Nephron (organoid): ENCODE results near the gene TWIST1.

Experiments
- H3K27ac Mint-ChIP-seq, 3 experiments: 2 replicates each; pipeline ENCODE4 v1.8.0; 2020; ENCODE audit warnings: mixed read lengths in 3 of 3, mild to moderate bottlenecking in 2 of 3, moderate library complexity in 1 of 3
- H3K27me3 Mint-ChIP-seq: 2 replicates; pipeline ENCODE4 v1.8.0; 2021; ENCODE audit warnings: low read depth, mild to moderate bottlenecking, moderate library complexity, mixed read lengths
- H3K36me3 Mint-ChIP-seq: 2 replicates; pipeline ENCODE4 v1.8.0; 2020; ENCODE audit warnings: low read depth, mixed read lengths
- H3K4me1 Mint-ChIP-seq: 2 replicates; pipeline ENCODE4 v1.8.0; 2020; ENCODE audit warnings: mixed read lengths
- H3K4me3 Mint-ChIP-seq, 3 experiments: 2 replicates each; pipeline ENCODE4 v1.8.0; 2020; ENCODE audit warnings: mild to moderate bottlenecking in 3 of 3, mixed read lengths in 3 of 3, moderate library complexity in 2 of 3
- H3K9me3 Mint-ChIP-seq: 2 replicates; pipeline ENCODE4 v1.8.0; 2020; ENCODE audit warnings: mixed read lengths
- CTCF ChIP-seq, 3 experiments: fragments of 200-600 bp; sonication (generic); IDR thresholded peaks; one replicate each; pipeline ENCODE4 v1.5.0; 2021; ENCODE audit warnings: antibody characterized with exemption in 3 of 3; ENCODE audit not compliant: unreplicated experiment in 3 of 3

Gene TWIST1

GRCh38 chr7:19143881-19144574 is 26.6 kb upstream of the TWIST1 start:
- H3K36me3 Mint-ChIP-seq: no peaks in the 10 kb centered on the region
- H3K4me1 Mint-ChIP-seq: peaks cover 12% of the 10 kb centered on the region
- H3K27me3 Mint-ChIP-seq: peaks cover 77% of the 10 kb centered on the region
- no peak overlapping the region for H3K27ac Mint-ChIP-seq
- no peak for TF ChIP-seq CTCF (IDR thresholded peaks at IDR 0.05; ENCODE audit: unreplicated experiment in 3 of 3)
- peak overlapping the region; percentile 69 to 78 (median 72) for H3K4me3 Mint-ChIP-seq
- H3K9me3 Mint-ChIP-seq: peaks cover 4% of the 10 kb centered on the region

GRCh38 chr7:19139706-19140327 is 22.4 kb upstream of the TWIST1 start:
- TF ChIP-seq CTCF (IDR thresholded peaks at IDR 0.05; ENCODE audit: unreplicated experiment in 3 of 3): no peak
- H3K27me3 Mint-ChIP-seq: peaks cover 52% of the 10 kb centered on the region
- peaks cover 4% of the 10 kb centered on the region for H3K9me3 Mint-ChIP-seq
- no peak overlapping the region for H3K27ac Mint-ChIP-seq
- no peak overlapping the region for H3K4me3 Mint-ChIP-seq
- H3K4me1 Mint-ChIP-seq: peaks cover 4% of the 10 kb centered on the region
- H3K36me3 Mint-ChIP-seq: no peaks in the 10 kb centered on the region

GRCh38 chr7:19133886-19134285 is 16.4 kb upstream of the TWIST1 start:
- H3K4me1 Mint-ChIP-seq: peaks cover 9% of the 10 kb centered on the region
- H3K27ac Mint-ChIP-seq: no peak overlapping the region
- no peak for TF ChIP-seq CTCF (IDR thresholded peaks at IDR 0.05; ENCODE audit: unreplicated experiment in 3 of 3)
- no peaks in the 10 kb centered on the region for H3K36me3 Mint-ChIP-seq
- peaks cover 8% of the 10 kb centered on the region for H3K27me3 Mint-ChIP-seq
- H3K4me3 Mint-ChIP-seq: no peak overlapping the region
- no peaks in the 10 kb centered on the region for H3K9me3 Mint-ChIP-seq

- no peaks in the 10 kb centered on the region for H3K9me3 Mint-ChIP-seq
- no peak overlapping the region for H3K27ac Mint-ChIP-seq
- H3K36me3 Mint-ChIP-seq: no peaks in the 10 kb centered on the region
- H3K4me1 Mint-ChIP-seq: peaks cover 9% of the 10 kb centered on the region
- no peak for TF ChIP-seq CTCF (IDR thresholded peaks at IDR 0.05; ENCODE audit: unreplicated experiment in 3 of 3)
- no peak overlapping the region for H3K4me3 Mint-ChIP-seq
- peaks cover 5% of the 10 kb centered on the region for H3K27me3 Mint-ChIP-seq
Observed at GRCh38 chr7:19133390-19133789, 16.0 kb upstream of the TWIST1 start.

GRCh38 chr7:19128856-19129255 is 11.4 kb upstream of the TWIST1 start:
- no peaks in the 10 kb centered on the region for H3K36me3 Mint-ChIP-seq
- no peak for TF ChIP-seq CTCF (IDR thresholded peaks at IDR 0.05; ENCODE audit: unreplicated experiment in 3 of 3)
- H3K27ac Mint-ChIP-seq: no peak overlapping the region

More at GRCh38 chr7:19128856-19129255, 11.4 kb upstream of the TWIST1 start:
- Mint-ChIP-seq H3K4me3 (no peak overlapping the region), H3K4me1 (peaks cover 7% of the 10 kb centered on the region), H3K27me3 (peaks cover 13% of the 10 kb centered on the region), H3K9me3 (peaks cover 5% of the 10 kb centered on the region)
